GM23338 (cell line): ENCODE data around the gene IGFLR1. TPM values are rescaled to one million over a fixed set of nuclear protein-coding genes. Genes with fewer than 3 reads are reported as not detected.

Experiments
- ATAC-seq: fragments of 200-7000 bp; cut with Tn5 transposase; 3 replicates; pipeline ENCODE4 v1.9.1; 2020
- DNase-seq: peaks from one replicate; pipeline ENCODE4 v3.0.0-alpha.2; 2015; ENCODE audit warnings: low spot score
- H2AFZ ChIP-seq: fragments of 200-600 bp; sonication (generic); 2 replicates; pipeline ENCODE4 v1.8.0; 2016; ENCODE audit warnings: antibody characterized with exemption, mild to moderate bottlenecking, moderate library complexity
- H3F3A ChIP-seq: fragments of 200-600 bp; sonication (generic); replicated peaks from 2 replicates; pipeline ENCODE4 v1.8.0; 2017; ENCODE audit warnings: antibody characterized with exemption, mixed run types, low read depth
- H3K27ac ChIP-seq: fragments of 200-600 bp; sonication (generic); 2 replicates; pipeline ENCODE4 v1.6.1; 2016; ENCODE audit warnings: low read depth
- H3K27me3 ChIP-seq: fragments of 200-600 bp; sonication (generic); 2 replicates; pipeline ENCODE4 v1.8.0; 2016; ENCODE audit warnings: mild to moderate bottlenecking, mixed run types, moderate library complexity; ENCODE audit not compliant: insufficient read depth
- H3K36me3 ChIP-seq: fragments of 200-600 bp; sonication (generic); 2 replicates; pipeline ENCODE4 v1.8.0; 2016; ENCODE audit warnings: mild to moderate bottlenecking; ENCODE audit not compliant: insufficient read depth
- H3K4me1 ChIP-seq: fragments of 200-600 bp; sonication (generic); 2 replicates; pipeline ENCODE4 v1.8.0; 2016; ENCODE audit warnings: mild to moderate bottlenecking, moderate library complexity; ENCODE audit not compliant: insufficient read depth
- H3K4me2 ChIP-seq: fragments of 200-600 bp; sonication (generic); 2 replicates; pipeline ENCODE4 v1.7.1; 2017; ENCODE audit warnings: mixed run types
- H3K4me3 ChIP-seq: fragments of 200-600 bp; sonication (generic); 2 replicates; pipeline ENCODE4 v1.6.1; 2016; ENCODE audit warnings: mixed run types
- H3K79me2 ChIP-seq: fragments of 200-600 bp; sonication (generic); replicated peaks from 2 replicates; pipeline ENCODE4 v1.8.0; 2017; ENCODE audit warnings: mild to moderate bottlenecking; ENCODE audit not compliant: insufficient read depth
- H3K9me2 ChIP-seq: fragments of 200-600 bp; sonication (generic); 2 replicates; pipeline ENCODE4 v1.8.0; 2017; ENCODE audit not compliant: insufficient read depth
- H4K20me1 ChIP-seq: fragments of 200-600 bp; sonication (generic); replicated peaks from 2 replicates; pipeline ENCODE4 v1.8.0; 2017; ENCODE audit warnings: mild to moderate bottlenecking; ENCODE audit not compliant: insufficient read depth
- H3K27ac Mint-ChIP-seq: 2 replicates; pipeline ENCODE4 v1.8.0; 2020; ENCODE audit warnings: inconsistent platforms, mild to moderate bottlenecking, moderate library complexity, mixed read lengths
- H3K27me3 Mint-ChIP-seq: 3 replicates; pipeline ENCODE4 v1.8.0; 2022; ENCODE audit warnings: low read depth, mild to moderate bottlenecking, moderate library complexity, mixed read lengths, inconsistent platforms; ENCODE audit not compliant: insufficient read depth, poor library complexity
- H3K36me3 Mint-ChIP-seq: 3 replicates; pipeline ENCODE4 v1.8.0; 2021; ENCODE audit warnings: low read depth, mild to moderate bottlenecking, inconsistent platforms, moderate library complexity, mixed read lengths
- H3K4me1 Mint-ChIP-seq: 3 replicates; pipeline ENCODE4 v1.8.0; 2020; ENCODE audit warnings: mild to moderate bottlenecking, inconsistent platforms, mixed read lengths
- H3K4me3 Mint-ChIP-seq: 3 replicates; pipeline ENCODE4 v1.8.0; 2021; ENCODE audit warnings: moderate library complexity, mild to moderate bottlenecking, inconsistent platforms, mixed read lengths
- H3K9me3 Mint-ChIP-seq: 3 replicates; pipeline ENCODE4 v1.8.0; 2020; ENCODE audit warnings: moderate library complexity, mild to moderate bottlenecking, inconsistent platforms, mixed read lengths
- CREB1 ChIP-seq: fragments of 250-450 bp; sonication (Bioruptor Pico); IDR thresholded peaks from 2 replicates; pipeline ENCODE4 v1.5.0; 2020; ENCODE audit warnings: low read depth, mild to moderate bottlenecking, moderate library complexity
- EZH2 ChIP-seq: fragments of 200-600 bp; sonication (generic); IDR thresholded peaks from one replicate; pipeline ENCODE4 v1.8.0; 2017; ENCODE audit warnings: antibody characterized with exemption, mild to moderate bottlenecking, low read depth; ENCODE audit not compliant: unreplicated experiment
- EZH2phosphoT487 ChIP-seq: fragments of 200-600 bp; sonication (generic); IDR thresholded peaks from one replicate; pipeline ENCODE4 v1.8.1; 2018; ENCODE audit warnings: antibody characterized with exemption; ENCODE audit not compliant: unreplicated experiment
- JUNB ChIP-seq: IDR thresholded peaks from one replicate; pipeline ENCODE4 v1.6.1; 2016; ENCODE audit warnings: antibody characterized with exemption; ENCODE audit not compliant: unreplicated experiment
- NANOG ChIP-seq: IDR thresholded peaks from 2 replicates; pipeline ENCODE4 v1.6.1; 2016; ENCODE audit warnings: antibody characterized with exemption, borderline replicate concordance
- POLR2AphosphoS5 ChIP-seq: IDR thresholded peaks from 2 replicates; pipeline ENCODE4 v1.6.1; 2016; ENCODE audit warnings: antibody characterized with exemption, low read depth
- STAT1 ChIP-seq: IDR thresholded peaks from one replicate; pipeline ENCODE4 v1.6.1; 2016; ENCODE audit warnings: antibody characterized with exemption; ENCODE audit not compliant: unreplicated experiment
- ZNF331 ChIP-seq: fragments of 250-450 bp; sonication (Bioruptor Pico); IDR thresholded peaks from 2 replicates; pipeline ENCODE4 v1.5.0; 2020; ENCODE audit warnings: low read depth, mild to moderate bottlenecking, moderate library complexity
- polyA plus RNA-seq: library from polyadenylated mRNA; unstranded; fragments of >200 nt; fragmentation: Nextera tagmentation; extraction: Ambion mirVana; gene quantifications from 2 replicates; pipeline ENCODE4 v1.2.1, GENCODE V29; 2016
- total RNA-seq: library from RNA; depleted of rRNA; stranded (reverse); fragments of >200 nt; shearing (Covaris generic); gene quantifications from 2 replicates; pipeline ENCODE4 v1.2.3, GENCODE V29; 2014
- TF ChIP-seq, protein P1 (sequence below): IDR thresholded peaks from 2 replicates; pipeline ENCODE4 v1.6.1; 2016; ENCODE audit warnings: antibody characterized with exemption
- TF ChIP-seq, protein P2 (sequence below), 2 experiments: fragments of 200-600 bp in 1 of 2; sonication (generic) in 1 of 2; conservative IDR thresholded peaks; 2 replicates each; pipeline versions ENCODE4 v1.5.1 to v1.6.1; 2016 to 2017; ENCODE audit warnings: antibody characterized with exemption in 2 of 2, low read depth in 2 of 2, mild to moderate bottlenecking in 2 of 2, moderate library complexity in 1 of 2

IGFLR1 gene
- total and polyA plus RNA-seq, 2 experiments from 2014 or later = 14.4 to 17.8 TPM

- DNase-seq (no peak), ATAC-seq (no peak)
- no peak overlapping the region for H3K4me3 Mint-ChIP-seq
These were observed 22.4 kb upstream of the IGFLR1 start for GRCh38 chr19:35764432-35765315.

GRCh38 chr19:35760711-35761349, 18.6 kb upstream of the IGFLR1 start:
- Histone ChIP-seq H3F3A (peaks cover 9% of the 10 kb centered on the region; the same call in 1 of the 2 replicates), H3K27ac (no peak overlapping the region), H3K79me2 (peaks cover 13% of the 10 kb centered on the region), H4K20me1 (peaks cover 3% of the 10 kb centered on the region), H3K4me2 (no peak overlapping the region), H3K4me3 (no peak overlapping the region), H3K36me3 (peaks cover 6% of the 10 kb centered on the region; the same call in 1 of the 2 replicates), H3K9me2 (no peaks in the 10 kb centered on the region), H2AFZ (no peak overlapping the region), H3K27me3 (peaks cover 15% of the 10 kb centered on the region), H3K4me1 (peaks cover 4% of the 10 kb centered on the region)
- no peaks in the 10 kb centered on the region; the same call in 2 of the 3 replicates for H3K9me3 Mint-ChIP-seq
- H3K27ac Mint-ChIP-seq = no peak overlapping the region
- peaks cover 23% of the 10 kb centered on the region for H3K27me3 Mint-ChIP-seq
- H3K4me1 Mint-ChIP-seq = peaks cover 11% of the 10 kb centered on the region
- ATAC-seq = no peak
- no peak for DNase-seq
- H3K4me3 Mint-ChIP-seq = no peak overlapping the region
- TF ChIP-seq EZH2phosphoT487 (no peak), EZH2 (no peak), CREB1 (CRISPR knock-in tag) (no peak), NANOG (no peak), JUNB (no peak), POLR2AphosphoS5 (no peak), STAT1 (no peak)
- TF ChIP-seq, protein P1, sequence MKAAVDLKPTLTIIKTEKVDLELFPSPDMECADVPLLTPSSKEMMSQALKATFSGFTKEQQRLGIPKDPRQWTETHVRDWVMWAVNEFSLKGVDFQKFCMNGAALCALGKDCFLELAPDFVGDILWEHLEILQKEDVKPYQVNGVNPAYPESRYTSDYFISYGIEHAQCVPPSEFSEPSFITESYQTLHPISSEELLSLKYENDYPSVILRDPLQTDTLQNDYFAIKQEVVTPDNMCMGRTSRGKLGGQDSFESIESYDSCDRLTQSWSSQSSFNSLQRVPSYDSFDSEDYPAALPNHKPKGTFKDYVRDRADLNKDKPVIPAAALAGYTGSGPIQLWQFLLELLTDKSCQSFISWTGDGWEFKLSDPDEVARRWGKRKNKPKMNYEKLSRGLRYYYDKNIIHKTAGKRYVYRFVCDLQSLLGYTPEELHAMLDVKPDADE = no peak
- TF ChIP-seq, protein P2, sequence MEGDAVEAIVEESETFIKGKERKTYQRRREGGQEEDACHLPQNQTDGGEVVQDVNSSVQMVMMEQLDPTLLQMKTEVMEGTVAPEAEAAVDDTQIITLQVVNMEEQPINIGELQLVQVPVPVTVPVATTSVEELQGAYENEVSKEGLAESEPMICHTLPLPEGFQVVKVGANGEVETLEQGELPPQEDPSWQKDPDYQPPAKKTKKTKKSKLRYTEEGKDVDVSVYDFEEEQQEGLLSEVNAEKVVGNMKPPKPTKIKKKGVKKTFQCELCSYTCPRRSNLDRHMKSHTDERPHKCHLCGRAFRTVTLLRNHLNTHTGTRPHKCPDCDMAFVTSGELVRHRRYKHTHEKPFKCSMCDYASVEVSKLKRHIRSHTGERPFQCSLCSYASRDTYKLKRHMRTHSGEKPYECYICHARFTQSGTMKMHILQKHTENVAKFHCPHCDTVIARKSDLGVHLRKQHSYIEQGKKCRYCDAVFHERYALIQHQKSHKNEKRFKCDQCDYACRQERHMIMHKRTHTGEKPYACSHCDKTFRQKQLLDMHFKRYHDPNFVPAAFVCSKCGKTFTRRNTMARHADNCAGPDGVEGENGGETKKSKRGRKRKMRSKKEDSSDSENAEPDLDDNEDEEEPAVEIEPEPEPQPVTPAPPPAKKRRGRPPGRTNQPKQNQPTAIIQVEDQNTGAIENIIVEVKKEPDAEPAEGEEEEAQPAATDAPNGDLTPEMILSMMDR (conservative IDR thresholded peaks at IDR 0.05; ENCODE audit: low read depth in 2 of 2) = no peak
- peaks cover 39% of the 10 kb centered on the region for H3K36me3 Mint-ChIP-seq

More at GRCh38 chr19:35764432-35765315, 22.4 kb upstream of the IGFLR1 start:
- peaks cover 40% of the 10 kb centered on the region for H3K36me3 Mint-ChIP-seq
- peaks cover 7% of the 10 kb centered on the region; the same call in 1 of the 2 replicates for H3F3A ChIP-seq
- no peaks in the 10 kb centered on the region for H3K27me3 ChIP-seq
- H3K36me3 ChIP-seq = peaks cover 6% of the 10 kb centered on the region; the same call in 1 of the 2 replicates
- no peak overlapping the region for H3K27ac Mint-ChIP-seq
- H3K27me3 Mint-ChIP-seq = peaks cover 6% of the 10 kb centered on the region
- no peak overlapping the region for H3K4me3 ChIP-seq
- TF ChIP-seq ZNF331 (CRISPR knock-in tag) = no peak
- TF ChIP-seq, protein P1 = no peak
- TF ChIP-seq POLR2AphosphoS5 = no peak
- no peak for TF ChIP-seq NANOG
- TF ChIP-seq, protein P2 (conservative IDR thresholded peaks at IDR 0.05; ENCODE audit: low read depth in 2 of 2) = no peak
- H2AFZ ChIP-seq = no peak overlapping the region
- no peak overlapping the region for H3K27ac ChIP-seq
- H3K9me2 ChIP-seq = no peaks in the 10 kb centered on the region
- no peaks in the 10 kb centered on the region for H3K9me3 Mint-ChIP-seq
- H3K4me2 ChIP-seq = no peak overlapping the region
- peaks cover 8% of the 10 kb centered on the region; the same call in 1 of the 2 replicates for H3K4me1 ChIP-seq
- H4K20me1 ChIP-seq = peaks cover 3% of the 10 kb centered on the region; the same call in 1 of the 2 replicates
- peaks cover 10% of the 10 kb centered on the region for H3K4me1 Mint-ChIP-seq
- peaks cover 2% of the 10 kb centered on the region for H3K79me2 ChIP-seq
